K562 (cell line): ENCODE results near the gene PLEKHG4B. TPM values are rescaled to one million over a fixed set of nuclear protein-coding genes. Genes with fewer than 3 reads are reported as not detected.

Experiments used
- ATF7 ChIP-seq: fragments of 450-650 bp; IDR thresholded peaks from 2 replicates; pipeline ENCODE4 v1.7.1; 2014; ENCODE audit warnings: mild to moderate bottlenecking, moderate library complexity
- CAMTA2 ChIP-seq: fragments of 250-450 bp; sonication (Bioruptor Pico); conservative IDR thresholded peaks from 2 replicates; pipeline ENCODE4 v1.5.1; 2022
- CCNT2 ChIP-seq: IDR thresholded peaks from 2 replicates; pipeline ENCODE4 v1.6.1; 2011; ENCODE audit warnings: borderline replicate concordance, low read depth, mild to moderate bottlenecking, moderate library complexity, mixed read lengths, low read length; ENCODE audit not compliant: insufficient read length; ENCODE audit errors: extremely low read depth
- CHD2 ChIP-seq: IDR thresholded peaks from 2 replicates; pipeline ENCODE4 v1.6.1; 2011; ENCODE audit warnings: low read depth, low read length
- DMBX1 ChIP-seq: fragments of 250-450 bp; sonication (Bioruptor Pico); IDR thresholded peaks from 2 replicates; pipeline ENCODE4 v1.8.0; 2022; ENCODE audit warnings: inconsistent platforms, mild to moderate bottlenecking, moderate library complexity, borderline replicate concordance
- ERF ChIP-seq: fragments of 450-650 bp; formaldehyde crosslinking; IDR thresholded peaks from 2 replicates; pipeline ENCODE4 v1.4.0; 2020; ENCODE audit warnings: mild to moderate bottlenecking, mixed read lengths
- FIP1L1 ChIP-seq: fragments of 200-400 bp; formaldehyde crosslinking; IDR thresholded peaks from 2 replicates; pipeline ENCODE4 v1.6.1; 2018; ENCODE audit warnings: mild to moderate bottlenecking, low read depth, low read length; ENCODE audit not compliant: poor library complexity, severe bottlenecking
- FOXM1 ChIP-seq, 2 experiments: fragments of 450-650 bp in 1 of 2; sonication (generic) in 1 of 2; formaldehyde crosslinking in 1 of 2; IDR thresholded peaks; 2 replicates each; pipeline versions ENCODE4 v1.6.1 to v1.9.0; 2017 to 2022; ENCODE audit warnings: low read depth in 2 of 2, mild to moderate bottlenecking in 2 of 2, missing genetic modification reagents in 1 of 2, moderate library complexity in 1 of 2
- HMGN3 ChIP-seq: IDR thresholded peaks from 2 replicates; pipeline ENCODE4 v1.6.1; 2011; ENCODE audit warnings: borderline replicate concordance, low read depth, mild to moderate bottlenecking, mixed read lengths, low read length; ENCODE audit not compliant: insufficient read length; ENCODE audit errors: extremely low read depth
- KAT7 ChIP-seq: sonication (generic); formaldehyde crosslinking; IDR thresholded peaks from 2 replicates; pipeline ENCODE4 v1.8.0; 2022; ENCODE audit warnings: missing genetic modification reagents, mild to moderate bottlenecking, borderline replicate concordance
- KDM5B ChIP-seq: fragments of 200-600 bp; sonication (generic); IDR thresholded peaks from 2 replicates; pipeline ENCODE4 v1.6.1; 2012; ENCODE audit warnings: low read depth, mild to moderate bottlenecking, moderate library complexity, low read length, control low read depth, inconsistent platforms; ENCODE audit not compliant: insufficient replicate concordance
- MBD2 ChIP-seq: sonication (generic); IDR thresholded peaks from 2 replicates; pipeline ENCODE4 v1.6.1; 2016; ENCODE audit warnings: low read depth, borderline replicate concordance
- NR2C2 ChIP-seq, 2 experiments: fragments of 200-800 bp in 1 of 2; sonication (Bioruptor generic) in 1 of 2; sonication (generic) in 1 of 2; formaldehyde crosslinking in 1 of 2; IDR thresholded peaks; 2 replicates each; pipeline versions ENCODE4 v1.6.1 to v1.8.0; 2016 to 2022; ENCODE audit warnings: mild to moderate bottlenecking in 1 of 2, missing compliant biosample characterization in 1 of 2, missing genetic modification characterization in 1 of 2, missing genetic modification reagents in 1 of 2
- PHB ChIP-seq: fragments of 250-450 bp; sonication (Bioruptor Pico); IDR thresholded peaks from 2 replicates; pipeline ENCODE4 v1.5.0; 2021
- POLR2A ChIP-seq: fragments of 450-650 bp; conservative IDR thresholded peaks from 2 replicates; pipeline ENCODE4 v1.6.1; 2016
- POLR2B ChIP-seq: fragments of 450-650 bp; IDR thresholded peaks from 2 replicates; pipeline ENCODE4 v1.6.1; 2018; ENCODE audit warnings: low read depth; ENCODE audit not compliant: partially characterized antibody
- SIN3A ChIP-seq, 2 experiments: fragments of 150-350 bp in 1 of 2; IDR thresholded peaks; 2 replicates each; pipeline ENCODE4 v1.6.1; 2011 to 2016; ENCODE audit warnings: borderline replicate concordance in 2 of 2, low read depth in 2 of 2, low read length in 2 of 2, mild to moderate bottlenecking in 2 of 2, moderate library complexity in 2 of 2; ENCODE audit not compliant: control insufficient read depth in 1 of 2
- ZNF583 ChIP-seq: fragments of 250-450 bp; sonication (Bioruptor Pico); IDR thresholded peaks from 2 replicates; pipeline ENCODE4 v1.4.0; 2020
- polyA plus RNA-seq, 8 experiments: library from polyadenylated mRNA; depleted of rRNA in 4 of 8; stranded (reverse) in 5 of 8; unstranded in 3 of 8; fragments of >200 nt; fragmentation: Nextera tagmentation in 2 of 8; fragmentation: Illumina TruSeq in 1 of 8; extraction: Ambion mirVana in 2 of 8; extraction: Trizol in 1 of 8; gene quantifications; 2 replicates each; pipeline versions ENCODE4 v1.2.1 to v1.2.3, GENCODE V29; 2011 to 2014; ENCODE audit warnings: inconsistent platforms in 1 of 8, missing spikeins in 1 of 8
- total RNA-seq, 7 experiments: library from RNA; depleted of rRNA in 6 of 7; stranded (reverse); fragments of >200 nt in 6 of 7; fragmentation: Illumina TruSeq in 2 of 7; extraction: Trizol in 2 of 7; gene quantifications; 2 replicates each; pipeline versions ENCODE4 v1.2.1 to v1.2.3, GENCODE V29; 2011 to 2021; ENCODE audit warnings: low replicate concordance in 1 of 7
- TF ChIP-seq, protein P1 (sequence below), 2 experiments: IDR thresholded peaks; 2 replicates each; pipeline ENCODE4 v1.6.1; 2011; ENCODE audit warnings: borderline replicate concordance in 1 of 2, control low read depth in 1 of 2, low read depth in 1 of 2, low read length in 1 of 2, mild to moderate bottlenecking in 1 of 2, mixed read lengths in 1 of 2, moderate library complexity in 1 of 2; ENCODE audit not compliant: insufficient read depth in 1 of 2, insufficient read length in 1 of 2, poor library complexity in 1 of 2, severe bottlenecking in 1 of 2; ENCODE audit errors: extremely low read depth in 1 of 2
- TF ChIP-seq, protein P2 (sequence below): sonication (generic); formaldehyde crosslinking; IDR thresholded peaks from 2 replicates; pipeline ENCODE4 v1.9.0; 2022; ENCODE audit warnings: mild to moderate bottlenecking, missing genetic modification reagents

The PLEKHG4B gene
- total and polyA plus RNA-seq, 9 of the 15 experiments (the other 6 are each of a cell fraction or from before 2014, with no cell fraction given) = 0.02 TPM; not detected in 8

DNA sequence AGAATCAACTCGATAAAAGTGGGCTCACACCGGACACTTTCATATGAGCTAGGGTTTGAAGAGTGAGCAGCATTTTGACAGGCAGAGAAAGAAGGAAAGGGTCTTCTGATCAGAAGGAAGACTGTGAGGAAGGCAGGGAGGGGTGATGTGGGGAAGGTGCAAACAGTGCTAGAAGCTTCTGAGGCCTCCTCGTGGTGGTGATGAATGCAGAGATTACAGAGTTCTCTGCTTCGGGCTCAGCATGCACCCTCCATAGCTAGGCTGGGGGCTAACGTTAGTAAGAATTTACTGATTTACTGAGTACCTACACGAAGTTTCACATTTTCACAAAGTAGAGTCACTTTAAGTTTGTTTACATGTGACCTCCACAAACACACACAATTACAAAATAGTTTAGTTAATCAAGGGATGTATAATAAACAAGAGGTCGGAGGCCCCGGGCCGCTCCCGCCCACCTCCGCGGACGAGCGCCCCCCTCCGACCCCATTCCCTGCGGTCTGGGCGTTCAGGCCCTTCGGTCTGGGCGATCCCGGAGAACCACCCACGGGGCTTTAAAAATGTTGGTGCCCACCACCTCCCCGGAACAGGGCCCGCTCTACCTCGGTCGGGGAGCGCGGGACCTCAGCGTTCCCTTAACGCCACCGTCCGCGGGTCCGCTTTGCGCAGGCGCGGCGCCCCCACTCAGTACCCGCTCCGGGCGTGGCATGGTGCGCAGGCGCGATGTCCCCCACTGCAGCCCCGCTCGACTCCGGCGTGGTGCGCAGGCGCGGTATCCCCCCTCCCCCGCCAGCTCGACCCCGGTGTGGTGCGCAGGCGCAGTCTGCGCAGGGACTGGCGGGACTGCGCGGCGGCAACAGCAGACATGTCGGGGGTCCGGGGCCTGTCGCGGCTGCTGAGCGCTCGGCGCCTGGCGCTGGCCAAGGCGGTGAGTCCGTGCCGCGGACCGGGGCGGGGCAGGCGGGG lies 125.8 kb downstream of the PLEKHG4B start, which contains the start of the genes CCDC127 and SDHA (continued):
- TF ChIP-seq MBD2 = 0 out of 2 replicates have a peak, but pooled peaks have one; percentile 38
- TF ChIP-seq PHB (CRISPR knock-in tag) = 0 out of 2 replicates have a peak, but pooled peaks have one; percentile 64
- TF ChIP-seq KAT7 (CRISPR knock-in tag) = peak; percentile 34; the same call in 1 of the 2 replicates
- peak; percentile 17 for TF ChIP-seq HMGN3
- TF ChIP-seq, protein P1, sequence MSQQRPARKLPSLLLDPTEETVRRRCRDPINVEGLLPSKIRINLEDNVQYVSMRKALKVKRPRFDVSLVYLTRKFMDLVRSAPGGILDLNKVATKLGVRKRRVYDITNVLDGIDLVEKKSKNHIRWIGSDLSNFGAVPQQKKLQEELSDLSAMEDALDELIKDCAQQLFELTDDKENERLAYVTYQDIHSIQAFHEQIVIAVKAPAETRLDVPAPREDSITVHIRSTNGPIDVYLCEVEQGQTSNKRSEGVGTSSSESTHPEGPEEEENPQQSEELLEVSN (IDR thresholded peaks at IDR 0.05; ENCODE audit: borderline replicate concordance in 1 of 2, extremely low read depth in 1 of 2, insufficient read depth in 1 of 2, insufficient read length in 1 of 2, low read depth in 1 of 2, low read length in 1 of 2, poor library complexity in 1 of 2, severe bottlenecking in 1 of 2) = peak; percentile 40 to 81
- peak; percentile 87 for TF ChIP-seq POLR2A
- TF ChIP-seq ATF7 = peak; percentile 52; the same call in 1 of the 2 replicates
- TF ChIP-seq DMBX1 (CRISPR knock-in tag) = 0 out of 2 replicates have a peak, but pooled peaks have one; percentile 37
- TF ChIP-seq, protein P2, sequence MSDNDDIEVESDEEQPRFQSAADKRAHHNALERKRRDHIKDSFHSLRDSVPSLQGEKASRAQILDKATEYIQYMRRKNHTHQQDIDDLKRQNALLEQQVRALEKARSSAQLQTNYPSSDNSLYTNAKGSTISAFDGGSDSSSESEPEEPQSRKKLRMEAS (CRISPR knock-in tag) = peak; percentile 28; the same call in 1 of the 2 replicates
- peak; percentile 53; the same call in 1 of the 2 replicates for TF ChIP-seq ZNF583
- TF ChIP-seq KDM5B = peak; percentile 46
- peak; percentile 65 for TF ChIP-seq FIP1L1
- 0 out of 2 replicates have a peak, but pooled peaks have one; percentile 22 for TF ChIP-seq CHD2
- TF ChIP-seq CAMTA2 (CRISPR knock-in tag) = peak; percentile 49; the same call in 1 of the 2 replicates
- 0 out of 2 replicates have a peak, but pooled peaks have one; percentile 14 for TF ChIP-seq FOXM1 (IDR thresholded peaks at IDR 0.05; ENCODE audit: low read depth)
- TF ChIP-seq FOXM1 (CRISPR knock-in tag; IDR thresholded peaks at IDR 0.05; ENCODE audit: low read depth) = peak; percentile 25; the same call in 1 of the 2 replicates
- peak; percentile 99 for TF ChIP-seq POLR2B
- TF ChIP-seq SIN3A (IDR thresholded peaks at IDR 0.05; ENCODE audit: borderline replicate concordance in 2 of 2, control insufficient read depth in 1 of 2, low read depth in 2 of 2, low read length in 2 of 2) = peak; percentile 12 to 49; a peak in 1 of 4 replicates
- peak; percentile 79 for TF ChIP-seq NR2C2 (CRISPR knock-in tag; IDR thresholded peaks at IDR 0.05)
- TF ChIP-seq NR2C2 (tag; IDR thresholded peaks at IDR 0.05) = peak; percentile 76
- peak; percentile 39 for TF ChIP-seq CCNT2
- TF ChIP-seq ERF (CRISPR knock-in tag) = peak; percentile 80; the same call in 1 of the 2 replicates
